IMR-90 (cell line): ENCODE data around the gene KDELR1. TPM values are rescaled to one million over a fixed set of nuclear protein-coding genes. Genes with fewer than 3 reads are reported as not detected.

ENCODE experiments used
- ATAC-seq: fragments of 200-7000 bp; cut with Tn5 transposase; 2 replicates; pipeline ENCODE4 v1.9.1; 2020; ENCODE audit warnings: low read depth, mild to moderate bottlenecking, moderate library complexity
- BruUV-seq: library from RNA; stranded (reverse); fragments of 400-500 nt; replicated peaks from 2 replicates; lab custom pipeline; 2021; lab: Mats Ljungman, UMichigan
- CTCF ChIA-PET: fragments of 300-600 bp; formaldehyde crosslinking; extraction: SDS; loops from one replicate; lab custom pipeline; 2021; ENCODE audit warnings: antibody characterized with exemption; lab: Yijun Ruan, JAX
- POLR2A ChIA-PET: fragments of 300-600 bp; sonication (Branson Sonifier 250); formaldehyde crosslinking; loops from one replicate; lab custom pipeline; 2022; ENCODE audit warnings: antibody characterized with exemption; ENCODE audit not compliant: unreplicated experiment; lab: Charles Lee
- DNase-seq: peaks from one replicate; pipeline ENCODE4 v3.0.0; 2013
- H2AFZ ChIP-seq: replicated peaks from 2 replicates; pipeline ENCODE3; 2013; ENCODE audit warnings: low read length, mild to moderate bottlenecking; ENCODE audit not compliant: poor library complexity
- H2AK5ac ChIP-seq: 2 replicates; pipeline ENCODE4 v1.6.1; 2013; ENCODE audit warnings: low read depth, low read length, inconsistent platforms
- H2AK9ac ChIP-seq: replicated peaks from 2 replicates; pipeline ENCODE3; 2013; ENCODE audit warnings: mild to moderate bottlenecking, low read depth, low read length, moderate library complexity; ENCODE audit not compliant: poor library complexity
- H2BK120ac ChIP-seq: 2 replicates; pipeline ENCODE4 v1.6.1; 2013; ENCODE audit warnings: low read depth, low read length, inconsistent platforms
- H2BK15ac ChIP-seq: 3 replicates; pipeline ENCODE4 v1.6.1; 2013; ENCODE audit warnings: low read depth, low read length, inconsistent platforms
- H2BK20ac ChIP-seq: 2 replicates; pipeline ENCODE4 v1.6.1; 2013; ENCODE audit warnings: low read depth, mild to moderate bottlenecking, inconsistent platforms, low read length, moderate library complexity
- H2BK5ac ChIP-seq: 2 replicates; pipeline ENCODE4 v1.6.1; 2013; ENCODE audit warnings: mild to moderate bottlenecking, low read depth, low read length, inconsistent platforms; ENCODE audit not compliant: poor library complexity, severe bottlenecking
- H3K14ac ChIP-seq: replicated peaks from 2 replicates; pipeline ENCODE4 v1.6.1; 2013; ENCODE audit warnings: low read depth, low read length, inconsistent platforms
- H3K18ac ChIP-seq: 2 replicates; pipeline ENCODE4 v1.6.1; 2013; ENCODE audit warnings: low read depth, low read length, control low read depth
- H3K23ac ChIP-seq: 2 replicates; pipeline ENCODE4 v1.6.1; 2013; ENCODE audit warnings: low read depth, low read length, inconsistent platforms
- H3K27ac ChIP-seq: 2 replicates; pipeline ENCODE4 v1.5.1; 2013; ENCODE audit warnings: mild to moderate bottlenecking, control low read depth, low read length; ENCODE audit not compliant: insufficient read depth
- H3K27me3 ChIP-seq: 2 replicates; pipeline ENCODE4 v1.6.1; 2013; ENCODE audit warnings: low read length; ENCODE audit not compliant: control insufficient read depth, insufficient read depth
- H3K36me3 ChIP-seq: 2 replicates; pipeline ENCODE4 v1.6.1; 2013; ENCODE audit warnings: low read length, mixed read lengths; ENCODE audit not compliant: control insufficient read depth, insufficient read depth
- H3K4ac ChIP-seq: 2 replicates; pipeline ENCODE4 v1.6.1; 2013; ENCODE audit warnings: low read depth, low read length, inconsistent platforms
- H3K4me1 ChIP-seq: 2 replicates; pipeline ENCODE4 v1.6.1; 2013; ENCODE audit warnings: low read length, mixed read lengths; ENCODE audit not compliant: control insufficient read depth, insufficient read depth
- H3K4me2 ChIP-seq: 2 replicates; pipeline ENCODE4 v1.6.1; 2013; ENCODE audit warnings: low read depth, mild to moderate bottlenecking, control low read depth, low read length, moderate library complexity
- H3K4me3 ChIP-seq: 2 replicates; pipeline ENCODE4 v1.5.1; 2013; ENCODE audit warnings: low read depth, mild to moderate bottlenecking, control low read depth, low read length, moderate library complexity; ENCODE audit not compliant: insufficient read depth
- H3K56ac ChIP-seq: 2 replicates; pipeline ENCODE4 v1.6.1; 2013; ENCODE audit warnings: low read length, inconsistent platforms; ENCODE audit not compliant: insufficient read depth; ENCODE audit errors: extremely low read depth
- H3K79me1 ChIP-seq, 2 experiments: 2 replicates each; pipeline ENCODE4 v1.6.1; 2013; ENCODE audit warnings: low read length in 2 of 2, inconsistent platforms in 1 of 2, low read depth in 1 of 2
- H3K9ac ChIP-seq: 2 replicates; pipeline ENCODE4 v1.6.1; 2013; ENCODE audit warnings: low read depth, low read length, control low read depth
- H3K9me1 ChIP-seq: 2 replicates; pipeline ENCODE4 v1.6.1; 2013; ENCODE audit warnings: low read length, inconsistent platforms; ENCODE audit not compliant: insufficient read depth
- H3K9me3 ChIP-seq: 2 replicates; pipeline ENCODE4 v1.6.1; 2013; ENCODE audit warnings: low read length; ENCODE audit not compliant: control insufficient read depth, insufficient read depth
- H4K20me1 ChIP-seq: 2 replicates; pipeline ENCODE4 v1.6.1; 2013; ENCODE audit warnings: low read length, inconsistent platforms; ENCODE audit not compliant: insufficient read depth
- H4K5ac ChIP-seq: 2 replicates; pipeline ENCODE4 v1.6.1; 2013; ENCODE audit warnings: mild to moderate bottlenecking, low read depth, low read length, control low read depth
- H4K8ac ChIP-seq, 2 experiments: 2 replicates each; pipeline ENCODE4 v1.6.1; 2013; ENCODE audit warnings: low read depth in 2 of 2, low read length in 2 of 2, control low read depth in 1 of 2, inconsistent platforms in 1 of 2
- H4K91ac ChIP-seq: 2 replicates; pipeline ENCODE4 v1.6.1; 2013; ENCODE audit warnings: low read depth, low read length, inconsistent platforms; ENCODE audit not compliant: insufficient read depth
- BHLHE40 ChIP-seq: fragments of 150-350 bp; IDR thresholded peaks from 2 replicates; pipeline ENCODE4 v1.6.1; 2016; ENCODE audit warnings: mild to moderate bottlenecking, low read depth, low read length
- CEBPB ChIP-seq: IDR thresholded peaks from 2 replicates; pipeline ENCODE4 v1.6.1; 2012; ENCODE audit warnings: low read depth, low read length, improper control_type of control experiment
- CHD1 ChIP-seq: IDR thresholded peaks from 2 replicates; pipeline ENCODE4 v1.6.1; 2012; ENCODE audit warnings: low read depth, low read length, improper control_type of control experiment
- FOS ChIP-seq: fragments of 150-350 bp; IDR thresholded peaks from 2 replicates; pipeline ENCODE4 v1.6.1; 2016; ENCODE audit warnings: low read depth, low read length
- MAFK ChIP-seq: IDR thresholded peaks from 2 replicates; pipeline ENCODE4 v1.6.1; 2012; ENCODE audit warnings: low read depth, low read length, improper control_type of control experiment
- MAZ ChIP-seq: IDR thresholded peaks from 2 replicates; pipeline ENCODE4 v1.6.1; 2012; ENCODE audit warnings: low read depth, mild to moderate bottlenecking, low read length, improper control_type of control experiment, moderate library complexity, borderline replicate concordance
- MXI1 ChIP-seq: IDR thresholded peaks from 2 replicates; pipeline ENCODE4 v1.6.1; 2012; ENCODE audit warnings: low read depth, mild to moderate bottlenecking, low read length, moderate library complexity, borderline replicate concordance
- NFE2L2 ChIP-seq: fragments of 150-350 bp; IDR thresholded peaks from 2 replicates; pipeline ENCODE4 v1.6.1; 2016; ENCODE audit warnings: low read depth, mild to moderate bottlenecking, low read length
- POLR2A ChIP-seq: IDR thresholded peaks from 2 replicates; pipeline ENCODE4 v1.6.1; 2012; ENCODE audit warnings: mild to moderate bottlenecking, low read depth, low read length
- RAD21 ChIP-seq: IDR thresholded peaks from 2 replicates; pipeline ENCODE4 v1.6.1; 2012; ENCODE audit warnings: low read length, improper control_type of control experiment
- RCOR1 ChIP-seq: IDR thresholded peaks from 2 replicates; pipeline ENCODE4 v1.6.1; 2012; ENCODE audit warnings: mild to moderate bottlenecking, low read length, improper control_type of control experiment; ENCODE audit not compliant: insufficient replicate concordance
- RFX5 ChIP-seq: IDR thresholded peaks from 2 replicates; pipeline ENCODE4 v1.8.0; 2012; ENCODE audit warnings: low read depth, mild to moderate bottlenecking, low read length, moderate library complexity
- SMC3 ChIP-seq: fragments of 150-350 bp; IDR thresholded peaks from 2 replicates; pipeline ENCODE4 v1.6.1; 2016; ENCODE audit warnings: low read depth, mild to moderate bottlenecking, antibody characterized with exemption, low read length, moderate library complexity
- WGBS, 2 experiments: methylation state at CpG; one replicate each; pipeline versions ENCODE4 v1.1.5 to v1.1.7; 2013; ENCODE audit warnings: missing lambda C conversion rate in 2 of 2; ENCODE audit not compliant: insufficient read length in 1 of 2; ENCODE audit errors: extremely low coverage in 2 of 2; 5-methylcytosine and 5-hydroxymethylcytosine counted together
- dilution Hi-C: fragments of 300-500 bp; cut with HindIII; formaldehyde crosslinking; loops from one replicate; pipeline ENCODE4 v1.14.3; 2018; ENCODE audit warnings: low sequenced_read_pairs; ENCODE audit not compliant: unreplicated experiment
- in situ Hi-C: fragments of 300-500 bp; cut with MboI; formaldehyde crosslinking; loops from 3 replicates; pipeline ENCODE4 v1.14.3; 2019; ENCODE audit warnings: low sequenced_read_pairs, inconsistent platforms, mixed read lengths
- intact Hi-C: fragments of 100-400 bp; cut with micrococcal nuclease; formaldehyde crosslinking; loops from 2 replicates; pipeline ENCODE4 v1.10.0; 2022
- polyA plus RNA-seq, 3 experiments: library from polyadenylated mRNA; depleted of rRNA; stranded (reverse); fragments of >200 nt; gene quantifications; 2 replicates each; pipeline ENCODE4 v1.2.3, GENCODE V29; 2012; ENCODE audit warnings: low replicate concordance in 1 of 3
- total RNA-seq: library from RNA; depleted of rRNA; stranded (reverse); fragments of >200 nt; gene quantifications from 2 replicates; pipeline ENCODE4 v1.2.3, GENCODE V29; 2012
- TF ChIP-seq, protein P1 (sequence below): fragments of 150-350 bp; IDR thresholded peaks from 2 replicates; pipeline ENCODE4 v1.6.1; 2016; ENCODE audit warnings: low read depth, mild to moderate bottlenecking, low read length, moderate library complexity, borderline replicate concordance
- TF ChIP-seq, protein P2 (sequence below): conservative IDR thresholded peaks from 2 replicates; pipeline ENCODE4 v1.5.1; 2012; ENCODE audit warnings: mild to moderate bottlenecking, low read depth, low read length, improper control_type of control experiment
- TF ChIP-seq, protein P3 (sequence below): fragments of 150-350 bp; IDR thresholded peaks from 2 replicates; pipeline ENCODE4 v1.6.1; 2017; ENCODE audit warnings: mild to moderate bottlenecking, antibody characterized with exemption, low read length, low read depth

Gene KDELR1
- total and polyA plus RNA-seq, 2 of the 4 experiments (the other 2 are of a cell fraction): 58.8 to 180 TPM

- H2AFZ ChIP-seq: no peak overlapping the region
- ATAC-seq (no peak), DNase-seq (no peak)
- no peaks in the 10 kb centered on the region for H3K79me1 ChIP-seq
- H3K4me2 ChIP-seq: no peak overlapping the region
- H3K9me3 ChIP-seq: no peaks in the 10 kb centered on the region
- no peak overlapping the region for H3K56ac ChIP-seq
- CTCF ChIA-PET: interaction anchor here (0.6 to 0.8 kb wide), 2 partner anchors 20 to 31 kb away, joined by 3 to 7 read pairs; partner anchors contain the start of gene KDELR1
- WGBS, 2 experiments: 94% methylated on average over 2 of the region's 4 CpGs; no CpG with 5 or more reads in 1 of the 2 experiments
- H3K4ac ChIP-seq: no peak overlapping the region
- no peak overlapping the region for H2AK5ac ChIP-seq
- H3K4me3 ChIP-seq: no peak overlapping the region
- H4K20me1 ChIP-seq: no peaks in the 10 kb centered on the region
- no peak overlapping the region for H3K14ac ChIP-seq
- POLR2A ChIA-PET: no interaction called here
- H2BK15ac ChIP-seq: no peak overlapping the region
- TF ChIP-seq RAD21 (no peak), FOS (no peak), CEBPB (no peak), POLR2A (no peak), RFX5 (no peak), SMC3 (no peak), MXI1 (no peak), RCOR1 (no peak), CHD1 (no peak), MAFK (no peak), MAZ (no peak), BHLHE40 (no peak), NFE2L2 (no peak)
- TF ChIP-seq, protein P1, sequence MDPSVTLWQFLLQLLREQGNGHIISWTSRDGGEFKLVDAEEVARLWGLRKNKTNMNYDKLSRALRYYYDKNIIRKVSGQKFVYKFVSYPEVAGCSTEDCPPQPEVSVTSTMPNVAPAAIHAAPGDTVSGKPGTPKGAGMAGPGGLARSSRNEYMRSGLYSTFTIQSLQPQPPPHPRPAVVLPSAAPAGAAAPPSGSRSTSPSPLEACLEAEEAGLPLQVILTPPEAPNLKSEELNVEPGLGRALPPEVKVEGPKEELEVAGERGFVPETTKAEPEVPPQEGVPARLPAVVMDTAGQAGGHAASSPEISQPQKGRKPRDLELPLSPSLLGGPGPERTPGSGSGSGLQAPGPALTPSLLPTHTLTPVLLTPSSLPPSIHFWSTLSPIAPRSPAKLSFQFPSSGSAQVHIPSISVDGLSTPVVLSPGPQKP: no peak
- TF ChIP-seq, protein P2, sequence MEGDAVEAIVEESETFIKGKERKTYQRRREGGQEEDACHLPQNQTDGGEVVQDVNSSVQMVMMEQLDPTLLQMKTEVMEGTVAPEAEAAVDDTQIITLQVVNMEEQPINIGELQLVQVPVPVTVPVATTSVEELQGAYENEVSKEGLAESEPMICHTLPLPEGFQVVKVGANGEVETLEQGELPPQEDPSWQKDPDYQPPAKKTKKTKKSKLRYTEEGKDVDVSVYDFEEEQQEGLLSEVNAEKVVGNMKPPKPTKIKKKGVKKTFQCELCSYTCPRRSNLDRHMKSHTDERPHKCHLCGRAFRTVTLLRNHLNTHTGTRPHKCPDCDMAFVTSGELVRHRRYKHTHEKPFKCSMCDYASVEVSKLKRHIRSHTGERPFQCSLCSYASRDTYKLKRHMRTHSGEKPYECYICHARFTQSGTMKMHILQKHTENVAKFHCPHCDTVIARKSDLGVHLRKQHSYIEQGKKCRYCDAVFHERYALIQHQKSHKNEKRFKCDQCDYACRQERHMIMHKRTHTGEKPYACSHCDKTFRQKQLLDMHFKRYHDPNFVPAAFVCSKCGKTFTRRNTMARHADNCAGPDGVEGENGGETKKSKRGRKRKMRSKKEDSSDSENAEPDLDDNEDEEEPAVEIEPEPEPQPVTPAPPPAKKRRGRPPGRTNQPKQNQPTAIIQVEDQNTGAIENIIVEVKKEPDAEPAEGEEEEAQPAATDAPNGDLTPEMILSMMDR: no peak
- TF ChIP-seq, protein P3, sequence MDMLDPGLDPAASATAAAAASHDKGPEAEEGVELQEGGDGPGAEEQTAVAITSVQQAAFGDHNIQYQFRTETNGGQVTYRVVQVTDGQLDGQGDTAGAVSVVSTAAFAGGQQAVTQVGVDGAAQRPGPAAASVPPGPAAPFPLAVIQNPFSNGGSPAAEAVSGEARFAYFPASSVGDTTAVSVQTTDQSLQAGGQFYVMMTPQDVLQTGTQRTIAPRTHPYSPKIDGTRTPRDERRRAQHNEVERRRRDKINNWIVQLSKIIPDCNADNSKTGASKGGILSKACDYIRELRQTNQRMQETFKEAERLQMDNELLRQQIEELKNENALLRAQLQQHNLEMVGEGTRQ: no peak
- H3K9me1 ChIP-seq: no peaks in the 10 kb centered on the region
- H3K27me3 ChIP-seq: peaks cover 2% of the 10 kb centered on the region; the same call in 1 of the 2 replicates
- in situ Hi-C loops (no loop called here), dilution Hi-C loops (no loop called here), intact Hi-C loops (no loop called here)
- no peak overlapping the region for H4K8ac ChIP-seq
- H2BK120ac ChIP-seq: no peak overlapping the region
- no TSS peak for BruUV-seq
- H4K91ac ChIP-seq: no peak overlapping the region
- no peak overlapping the region for H2BK5ac ChIP-seq
- H3K23ac ChIP-seq: no peak overlapping the region
- H3K36me3 ChIP-seq: no peaks in the 10 kb centered on the region
- H3K9ac ChIP-seq: no peak overlapping the region
- H4K5ac ChIP-seq: no peak overlapping the region
- H2BK20ac ChIP-seq: no peak overlapping the region
- H3K4me1 ChIP-seq: no peaks in the 10 kb centered on the region
- H3K18ac ChIP-seq: no peak overlapping the region
- no peak overlapping the region for H3K27ac ChIP-seq
- H2AK9ac ChIP-seq: no peak overlapping the region
Observed at GRCh38 chr19:48370955-48371354, 20.4 kb downstream of the KDELR1 start.
